HG03196 (cell line): ENCODE data around the gene IRS1.

Experiments used
- ATAC-seq: cut with Tn5 transposase; IDR thresholded peaks from one replicate; pipeline ENCODE4 v1.9.1; 2021; ENCODE audit not compliant: unreplicated experiment

Gene IRS1

DNA sequence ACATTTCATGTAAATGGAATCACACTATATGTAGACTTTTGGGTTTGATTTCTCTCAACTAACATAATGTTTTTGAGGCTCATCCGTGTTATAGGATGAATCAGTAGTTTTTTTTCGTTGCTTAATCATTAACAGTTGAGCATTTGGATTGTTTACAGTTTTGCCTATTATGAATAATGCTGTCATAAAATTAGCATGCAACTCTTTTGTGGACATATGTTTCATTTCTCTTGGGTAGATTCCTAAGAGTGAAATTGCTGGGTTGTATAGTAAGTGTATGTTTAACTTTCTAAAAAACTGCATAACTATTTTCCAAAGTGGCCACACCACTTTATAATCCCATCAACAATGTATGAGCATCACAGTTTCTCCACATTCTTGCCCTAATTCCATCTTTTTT is 28.6 kb upstream of the IRS1 start:
- no peak for ATAC-seq

DNA sequence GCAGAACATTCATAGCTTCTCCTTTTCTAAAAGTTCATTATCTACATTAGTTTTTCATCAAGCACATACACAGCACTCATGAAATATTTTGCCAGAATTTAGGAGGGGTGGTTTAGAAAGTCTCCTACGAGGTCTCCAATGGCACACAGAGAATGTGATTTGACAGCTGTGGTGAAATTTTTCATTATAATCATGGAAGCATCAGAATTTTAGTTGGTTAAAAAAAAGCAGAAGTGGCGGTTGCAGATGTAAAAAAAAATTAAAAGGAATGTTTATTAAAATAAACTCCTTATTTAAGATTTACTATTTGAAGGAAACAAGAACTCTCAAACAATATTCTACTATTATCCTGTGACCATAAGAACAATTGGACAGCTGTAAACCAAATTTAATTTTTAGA is 25.4 kb upstream of the IRS1 start:
- ATAC-seq: no peak

DNA sequence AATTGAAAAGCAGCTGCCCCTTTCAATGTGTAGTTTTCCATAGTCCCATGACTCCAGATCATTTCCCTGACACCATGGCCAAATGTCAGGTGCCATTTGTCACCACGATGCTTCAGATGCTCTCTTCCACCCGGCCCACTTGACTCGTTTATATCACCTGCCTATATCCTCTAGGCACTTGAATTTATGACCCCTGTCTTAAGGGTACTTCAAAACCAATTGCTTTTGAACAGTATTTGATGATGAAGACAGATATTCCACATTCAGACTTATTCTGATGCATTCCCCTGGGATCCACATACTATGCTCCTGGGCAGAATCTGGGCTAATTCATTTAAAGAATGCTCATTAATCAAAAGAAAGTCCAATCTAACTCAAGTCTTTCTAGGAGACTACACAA is 19.3 kb upstream of the IRS1 start:
- ATAC-seq: no peak

DNA sequence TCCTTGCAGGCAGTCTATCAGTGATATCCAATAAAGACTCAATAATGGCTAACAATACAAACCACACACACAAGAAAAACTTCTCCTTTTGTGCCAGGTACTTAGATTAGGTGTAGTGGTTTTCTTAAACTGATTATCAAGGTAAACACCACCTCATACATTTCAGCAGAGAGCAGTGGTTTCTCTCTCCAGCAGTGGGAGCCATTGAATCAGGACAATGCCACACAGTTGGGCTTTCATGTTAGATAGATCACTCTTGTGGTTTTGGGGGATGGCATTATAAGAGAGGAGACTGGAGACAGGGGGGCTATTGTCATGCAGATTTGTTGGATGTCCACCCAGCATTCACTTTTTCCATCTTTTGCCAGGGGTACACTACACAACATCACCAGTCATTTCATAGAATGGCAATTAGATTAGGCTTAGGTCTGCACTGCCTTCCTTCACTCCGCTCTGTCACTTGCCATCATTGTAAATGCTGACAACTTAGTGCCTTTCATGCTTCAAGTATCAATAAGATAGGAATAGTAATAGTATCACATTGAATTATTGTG is 13.6 kb upstream of the IRS1 start:
- ATAC-seq: no peak

DNA sequence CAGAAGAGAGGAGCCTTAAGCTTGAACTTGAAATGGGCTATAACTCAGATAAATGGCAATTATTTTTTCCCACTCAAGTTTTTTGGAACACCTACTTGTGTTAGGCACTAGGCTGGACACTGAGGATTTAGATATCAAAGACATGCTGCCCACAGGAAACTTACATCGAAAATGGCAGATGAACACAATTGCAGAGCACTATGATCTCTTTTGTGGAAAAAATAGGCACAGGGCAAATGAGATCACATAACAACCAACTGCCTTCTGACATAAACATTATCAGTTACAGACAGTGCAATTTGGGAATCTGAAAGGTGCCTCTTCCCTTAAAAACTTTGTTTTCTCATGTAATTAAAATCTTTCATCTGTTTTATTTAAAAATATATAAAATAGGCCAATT is 3.8 kb upstream of the IRS1 start:
- no peak for ATAC-seq

DNA sequence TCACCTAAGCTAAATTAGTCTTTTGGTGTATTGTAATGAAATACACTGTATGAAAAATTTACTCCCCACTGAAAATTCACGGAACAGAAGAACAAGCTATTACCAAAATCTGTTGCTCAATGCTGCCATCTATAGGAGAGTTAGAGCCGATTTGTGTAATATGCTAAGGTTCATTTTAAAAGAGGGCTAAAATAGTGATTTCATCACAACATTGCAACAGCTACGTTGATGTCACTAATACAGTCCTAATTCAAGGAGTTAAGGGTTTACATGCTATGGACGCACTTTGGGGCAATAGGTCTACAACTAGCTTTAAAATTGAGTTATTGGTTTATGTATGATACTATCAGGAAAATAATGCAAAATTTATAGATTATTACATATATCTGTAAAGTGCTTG is 3.0 kb upstream of the IRS1 start:
- no peak for ATAC-seq

DNA sequence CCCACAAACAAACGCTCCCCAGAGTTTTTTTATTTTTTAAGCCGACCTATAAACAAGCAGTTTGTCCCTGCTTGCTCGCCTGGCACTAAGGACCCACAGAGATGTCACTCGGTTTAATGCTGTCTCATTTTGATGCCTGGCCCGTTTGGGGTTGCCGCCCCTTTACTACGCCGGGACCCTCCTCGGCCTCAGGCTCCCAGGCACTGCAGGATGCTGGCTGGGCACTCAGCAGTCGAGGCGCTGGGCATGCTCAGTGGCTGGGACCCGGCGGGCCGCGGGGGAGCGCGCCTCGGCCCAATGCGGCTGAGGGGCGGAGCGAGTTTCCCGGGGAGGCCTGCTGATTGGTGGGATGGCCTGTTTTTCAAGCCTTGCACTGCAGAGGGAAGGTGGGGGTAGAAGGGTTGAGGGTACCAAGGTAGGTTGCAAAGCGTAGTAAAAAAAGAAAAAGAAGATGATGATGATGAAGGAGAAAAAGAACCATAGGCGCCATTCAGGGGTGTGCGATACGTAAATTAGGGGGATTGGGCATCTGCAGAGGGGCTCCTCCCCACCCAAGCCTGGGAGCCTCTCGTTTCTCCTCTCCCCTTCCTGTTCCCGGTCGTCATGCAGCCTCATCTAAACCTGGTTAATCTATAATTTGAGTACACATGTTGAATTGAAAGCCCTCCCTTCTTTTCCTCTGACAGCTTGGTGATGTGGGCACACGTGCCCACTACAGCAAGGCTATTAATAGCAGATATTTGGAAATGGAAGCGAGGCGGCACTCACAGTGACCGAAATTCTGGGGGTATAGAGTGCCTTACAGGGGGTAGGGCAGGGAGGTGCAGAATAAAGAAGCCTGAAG is 1.5 kb upstream of the IRS1 start:
- peak; percentile 86 for ATAC-seq

DNA sequence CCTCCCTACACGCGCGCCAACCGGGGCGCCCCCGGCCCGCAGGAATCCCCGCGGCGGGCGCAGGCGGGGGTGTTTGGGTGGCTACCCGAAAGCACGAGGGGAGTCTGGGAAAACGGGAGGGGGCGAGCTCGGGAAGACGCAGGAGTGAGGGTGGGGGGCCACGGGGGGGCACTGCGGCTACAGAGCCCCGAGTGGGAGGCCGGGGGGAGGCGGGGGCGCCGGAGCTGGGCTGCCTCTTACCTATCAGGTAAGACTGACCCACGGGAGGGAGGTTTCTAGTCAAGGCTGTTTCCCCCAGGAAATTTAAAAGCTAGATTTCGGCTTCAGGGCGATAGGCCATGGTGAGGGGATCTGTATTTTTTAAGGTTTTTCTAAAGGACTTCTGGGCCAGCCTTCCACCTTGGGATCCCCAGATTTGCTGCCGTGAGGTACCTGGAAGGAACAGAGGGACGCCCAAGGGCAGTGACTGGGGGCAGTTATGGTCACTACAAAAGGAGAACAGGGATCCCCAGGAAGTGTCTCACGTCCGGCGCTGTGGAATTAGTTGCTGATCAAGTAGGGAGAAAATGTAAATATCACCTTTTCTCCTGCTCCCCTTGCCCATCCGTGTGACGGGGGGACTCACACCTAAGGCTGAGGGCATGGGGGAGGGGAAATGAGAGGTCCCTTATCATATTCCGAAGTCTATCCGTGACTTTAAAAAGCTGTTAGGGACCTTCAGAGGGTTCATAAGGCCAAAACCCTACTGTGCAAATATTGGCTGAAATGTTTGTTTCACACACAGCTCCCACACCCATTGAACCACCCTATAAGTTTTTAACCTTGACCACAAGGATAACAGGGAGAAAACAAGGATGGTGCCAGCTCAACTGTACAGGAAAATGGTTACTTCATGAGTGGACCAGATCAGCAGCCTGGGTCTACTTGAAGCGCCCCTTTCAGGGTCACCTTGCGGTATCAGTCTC is 638 bp upstream of the IRS1 start:
- no peak for ATAC-seq

DNA sequence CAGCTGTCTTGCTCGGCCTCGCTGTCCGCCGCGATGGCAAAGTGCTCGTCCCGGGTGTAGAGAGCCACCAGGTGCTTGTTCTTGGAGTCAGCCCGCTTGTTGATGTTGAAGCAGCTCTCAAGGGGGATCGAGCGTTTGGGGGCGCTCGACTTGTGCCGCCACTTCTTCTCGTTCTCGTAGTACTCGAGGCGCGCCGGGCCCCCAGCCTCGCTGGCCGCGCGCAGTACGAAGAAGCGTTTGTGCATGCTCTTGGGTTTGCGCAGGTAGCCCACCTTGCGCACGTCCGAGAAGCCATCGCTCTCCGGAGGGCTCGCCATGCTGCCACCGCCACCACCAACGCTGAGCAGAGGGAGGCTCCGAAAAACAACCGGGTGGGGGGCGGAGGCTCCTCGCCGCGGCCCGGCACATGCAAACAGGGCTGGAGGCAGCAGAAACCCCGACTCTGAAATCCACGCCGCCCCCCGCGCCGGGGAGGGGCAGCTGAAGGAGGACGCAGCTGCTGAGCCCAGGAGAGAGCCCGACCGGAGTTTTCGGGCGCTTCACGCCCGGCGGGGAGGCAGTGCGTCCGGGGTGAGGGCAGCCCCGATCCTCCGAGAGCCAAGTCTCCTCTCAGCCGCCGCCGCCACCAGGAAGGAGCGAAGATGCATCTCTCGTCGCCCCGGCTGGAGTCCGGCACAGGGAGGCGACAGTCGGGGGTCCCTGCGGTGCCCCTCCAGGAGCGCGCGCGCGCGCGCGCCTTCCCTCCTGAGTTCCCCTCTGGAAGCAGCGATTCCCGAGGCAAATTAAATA is 1.0 kb downstream of the IRS1 start:
- ATAC-seq: no peak

DNA sequence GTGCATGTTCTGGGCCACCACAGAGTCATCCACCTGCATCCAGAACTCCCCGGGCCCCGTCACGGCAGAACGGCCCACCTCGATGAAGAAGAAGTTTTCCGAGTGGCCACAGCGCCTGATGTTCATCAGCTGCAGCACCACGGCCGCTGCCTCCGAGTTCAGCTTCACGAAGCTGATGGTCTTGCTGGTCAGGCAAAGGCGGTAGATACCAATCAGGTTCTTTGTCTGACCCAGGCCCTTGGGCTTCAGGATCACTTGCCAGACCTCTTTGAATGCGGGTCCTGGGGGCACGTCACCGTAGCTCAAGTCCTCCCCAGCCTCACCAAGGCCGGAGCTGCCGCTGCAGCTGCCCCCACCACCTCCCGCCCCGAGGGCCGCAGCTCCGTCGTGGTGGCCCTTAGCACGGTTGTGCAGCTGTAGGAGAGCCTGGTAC is 1.6 kb downstream of the IRS1 start:
- no peak for ATAC-seq

DNA sequence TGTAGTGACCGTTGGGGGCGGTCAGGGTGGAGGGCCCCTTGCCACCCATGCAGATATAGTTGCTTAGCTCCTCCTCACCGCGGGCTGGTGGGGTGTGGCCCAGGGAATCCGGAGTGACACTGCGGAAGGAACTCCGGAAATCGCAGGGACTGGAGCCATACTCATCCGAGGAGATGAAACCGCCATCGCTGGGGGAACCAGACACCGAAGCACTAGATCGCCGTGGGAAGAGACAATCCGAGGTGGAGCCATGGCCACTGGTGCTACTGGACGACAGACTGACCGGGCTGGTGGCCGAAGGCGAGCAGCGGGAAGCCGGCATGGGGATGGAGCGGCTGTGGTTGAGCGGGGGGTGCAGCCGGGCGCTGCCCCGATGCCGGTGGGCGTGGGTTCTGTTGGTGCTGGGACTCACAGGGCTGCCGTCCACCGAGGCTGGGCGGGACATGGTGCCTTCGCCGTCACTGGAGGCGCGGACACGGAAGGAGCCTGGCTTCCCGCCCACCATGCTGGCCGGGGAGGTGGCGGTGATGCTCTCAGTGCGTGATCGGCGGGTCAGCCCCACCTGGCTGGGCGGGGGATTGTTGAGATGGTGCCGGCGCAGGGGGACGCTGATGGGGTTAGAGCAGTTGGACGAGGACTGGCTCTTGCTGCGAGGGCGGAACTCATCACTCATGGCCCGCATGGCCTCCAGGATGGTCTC is 2.2 kb downstream of the IRS1 start:
- no peak for ATAC-seq

DNA sequence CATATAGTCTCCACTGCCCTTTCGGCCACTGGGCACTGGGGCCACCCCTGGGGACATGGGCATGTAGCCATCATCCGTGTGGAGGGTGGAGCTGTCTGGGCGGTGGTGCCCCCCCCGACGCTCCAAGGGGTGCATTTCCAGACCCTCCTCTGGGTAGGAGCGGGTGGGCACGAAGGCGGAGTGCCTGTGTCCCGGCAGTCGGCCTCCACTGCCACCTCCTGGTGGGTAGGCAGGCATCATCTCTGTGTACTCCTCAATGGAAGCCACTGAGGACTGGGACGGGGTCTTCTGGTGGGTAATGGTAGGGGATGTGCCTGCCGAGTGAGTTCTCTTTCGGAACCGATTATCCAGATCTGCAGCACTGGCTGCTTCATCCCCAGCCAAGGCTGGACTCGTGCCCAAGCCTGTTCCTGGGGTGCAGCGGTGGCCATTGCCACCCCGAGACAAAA is 2.8 kb downstream of the IRS1 start:
- ATAC-seq: no peak

DNA sequence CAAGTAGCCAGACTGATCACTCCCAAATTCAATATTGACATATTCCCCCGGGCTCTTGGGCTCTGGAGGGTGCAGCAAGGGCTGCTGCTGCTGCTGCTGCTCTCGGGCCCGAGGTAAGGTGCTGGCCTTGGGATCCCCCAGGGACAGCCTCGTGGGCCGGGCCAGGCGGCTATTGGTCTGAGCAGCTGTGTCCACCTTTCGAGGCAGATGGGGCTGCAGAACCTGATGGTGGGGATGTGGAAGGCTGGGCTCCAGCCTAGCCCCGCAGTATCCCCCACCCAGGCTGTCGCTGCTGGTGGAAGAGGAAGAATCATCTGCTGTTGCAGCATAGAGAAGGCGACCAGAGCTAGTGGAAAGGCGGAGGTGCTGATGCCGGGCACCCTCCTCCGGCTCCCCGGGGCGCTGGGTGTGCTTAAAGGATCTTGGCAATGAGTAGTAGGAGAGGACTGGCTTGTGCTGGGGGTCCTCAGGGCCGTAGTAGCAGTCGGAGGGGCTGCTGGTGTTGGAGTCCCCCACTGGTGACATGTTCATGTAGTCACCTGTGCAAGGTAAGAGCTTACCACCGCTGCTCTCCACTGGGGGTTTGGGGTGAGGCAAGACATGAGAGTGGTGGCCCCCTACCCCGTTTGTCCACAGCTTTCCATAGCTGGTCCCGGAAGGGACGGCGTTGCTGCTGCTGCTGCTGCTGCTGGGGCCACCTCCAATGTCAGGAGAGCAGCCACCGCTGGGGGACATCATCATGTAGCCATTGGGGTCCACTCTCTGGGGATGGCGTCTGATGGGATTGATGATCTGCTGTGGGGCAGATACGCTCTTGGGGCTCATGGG is 3.4 kb downstream of the IRS1 start:
- no peak for ATAC-seq

DNA sequence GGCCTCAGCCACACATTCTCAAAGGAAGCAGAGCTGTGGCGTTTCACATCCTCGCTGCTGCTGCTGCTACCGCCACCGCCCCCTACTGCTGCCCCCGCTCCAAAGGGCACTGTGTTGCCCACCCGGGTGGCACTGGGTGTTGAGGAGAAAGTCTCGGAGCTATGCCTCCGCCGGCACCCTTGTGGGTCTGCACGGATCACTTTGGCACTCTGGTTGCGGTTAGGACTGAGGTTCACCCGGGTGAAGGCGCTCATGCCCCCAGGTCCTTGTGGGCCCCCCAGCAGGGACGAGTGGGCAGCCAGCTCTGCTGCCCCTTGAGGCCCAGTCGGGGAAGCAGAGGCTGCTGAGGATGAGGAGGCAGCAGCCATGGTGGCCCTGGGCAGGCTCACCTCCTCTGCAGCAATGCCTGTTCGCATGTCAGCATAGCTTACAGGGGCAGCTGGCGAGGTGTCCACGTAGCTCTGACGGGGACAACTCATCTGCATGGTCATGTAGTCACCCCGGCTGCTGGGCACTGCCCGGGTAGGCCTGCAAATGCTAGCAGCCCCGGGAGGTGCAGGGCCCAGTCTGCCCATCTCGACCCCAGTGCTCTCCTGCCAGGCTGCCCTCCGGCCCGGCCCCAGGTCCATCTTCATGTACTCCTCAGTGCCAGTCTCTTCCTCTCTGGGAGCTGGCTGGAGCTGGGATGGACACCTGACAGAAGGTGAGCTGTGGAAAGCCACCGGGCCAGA is 4.2 kb downstream of the IRS1 start:
- no peak for ATAC-seq

DNA sequence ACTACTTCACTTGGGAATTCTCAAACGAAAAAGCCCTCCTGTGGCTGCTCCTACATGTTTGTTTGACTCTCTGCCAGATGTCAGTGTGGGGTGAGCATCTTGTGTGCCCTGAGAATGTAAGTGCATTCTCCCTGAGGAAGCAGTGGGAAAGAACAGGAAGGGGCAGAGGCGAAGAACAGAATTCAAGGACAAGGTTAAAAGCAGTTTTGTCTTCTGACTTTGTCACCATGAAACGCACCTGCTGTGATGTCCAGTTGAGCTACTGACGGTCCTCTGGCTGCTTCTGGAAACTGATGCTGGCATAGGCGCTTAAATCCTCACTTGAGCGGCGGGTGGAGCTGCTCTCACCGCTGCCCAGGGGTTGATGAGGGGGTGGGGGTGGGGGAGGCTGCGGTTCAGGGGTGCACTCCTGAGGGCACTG is 4.9 kb downstream of the IRS1 start:
- no peak for ATAC-seq

DNA sequence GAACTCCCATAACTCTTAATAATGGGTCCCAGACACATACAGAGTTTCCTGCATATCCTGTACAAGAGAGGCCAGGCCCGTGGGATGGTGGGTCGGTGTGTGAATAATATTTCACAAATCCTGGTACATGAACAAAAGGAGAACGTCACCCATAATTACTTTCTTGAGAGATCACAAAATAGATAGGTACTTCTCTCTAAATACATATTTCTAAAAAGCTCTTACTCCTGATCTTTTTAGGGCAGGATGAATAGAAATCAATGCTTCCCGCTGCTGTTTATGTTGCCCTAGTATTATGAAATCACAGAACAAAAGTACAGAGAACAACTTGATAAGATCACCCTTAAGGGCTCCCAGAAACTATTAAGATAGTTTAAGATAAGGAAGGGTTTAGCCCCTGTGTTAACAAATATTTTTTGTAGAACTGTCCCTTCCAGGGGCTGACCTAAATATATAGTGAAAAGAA is 5.4 kb downstream of the IRS1 start:
- ATAC-seq: no peak

DNA sequence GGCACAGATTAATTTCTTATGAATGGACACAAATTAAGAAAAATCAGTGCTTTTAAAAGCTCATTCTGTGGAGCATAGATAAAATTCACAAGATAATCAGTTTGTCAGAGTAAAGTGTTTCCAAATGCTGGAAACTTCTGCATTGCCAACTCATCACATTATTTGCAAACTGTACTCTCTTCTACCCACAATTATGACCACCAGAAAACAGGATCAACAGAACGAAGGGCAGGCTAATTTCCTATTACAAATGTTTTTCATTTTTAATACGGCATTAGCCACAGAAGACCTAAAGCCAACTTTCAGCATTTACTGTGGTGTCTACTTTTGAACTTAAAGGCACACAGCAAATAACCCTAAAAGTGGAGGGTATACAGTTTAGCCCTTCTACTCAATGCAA is 6.0 kb downstream of the IRS1 start:
- ATAC-seq: no peak

DNA sequence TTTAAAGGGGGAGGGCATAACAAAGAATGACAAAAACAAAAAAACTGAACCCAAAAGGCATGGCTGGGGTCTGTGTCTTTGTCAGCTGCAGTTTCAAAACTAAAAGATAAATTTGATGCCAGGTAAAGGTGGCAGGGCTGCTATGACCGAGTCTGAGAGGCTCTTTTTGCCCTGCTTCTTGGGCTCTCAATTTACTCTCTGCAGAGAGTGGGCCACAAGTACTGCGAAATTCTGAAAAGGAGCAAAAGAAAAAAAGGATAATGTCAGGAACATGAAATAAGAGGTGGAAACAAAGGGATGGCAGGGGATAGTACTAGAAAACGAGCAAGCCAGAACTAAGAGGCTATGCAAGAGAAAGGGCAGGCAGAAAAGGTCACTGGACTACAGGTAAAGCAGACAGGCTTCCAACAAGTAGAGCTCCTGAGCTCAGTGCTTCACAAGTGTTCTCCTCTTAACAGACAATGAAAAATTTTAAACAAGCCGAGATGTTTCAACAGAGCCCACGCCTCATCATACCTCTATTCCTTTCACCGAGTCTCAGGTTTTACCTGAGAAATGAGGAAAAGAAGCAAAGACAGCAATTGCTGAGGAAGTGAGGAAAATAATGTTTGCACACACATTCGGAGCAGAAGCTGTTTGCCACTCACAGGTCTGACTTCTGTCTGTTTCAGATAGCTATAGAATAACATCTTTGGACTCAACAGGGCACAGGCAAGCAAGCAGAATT is 7.3 kb downstream of the IRS1 start:
- ATAC-seq: no peak
